Measurements from ENCODE around the gene LRMDA.

LRMDA gene

GRCh38 chr10:75836064-75836463 lies 404.6 kb downstream of the LRMDA start:
- no peak for DNase-seq (ENCODE audit: low read depth)

GRCh38 chr10:75838486-75838885 lies 407.1 kb downstream of the LRMDA start:
- no peak for DNase-seq (ENCODE audit: low read depth)

GRCh38 chr10:75839020-75839419 lies 407.6 kb downstream of the LRMDA start:
- no peak for DNase-seq (ENCODE audit: low read depth)

- no peak for DNase-seq (ENCODE audit: low read depth)
Observed at GRCh38 chr10:75841266-75841665, 409.8 kb downstream of the LRMDA start.

- no peak for DNase-seq (ENCODE audit: low read depth)
Observed at GRCh38 chr10:75845176-75845947, 413.9 kb downstream of the LRMDA start.

GRCh38 chr10:75847477-75847876 lies 416.1 kb downstream of the LRMDA start:
- DNase-seq (ENCODE audit: low read depth): no peak

- DNase-seq (ENCODE audit: low read depth): no peak
Observed at GRCh38 chr10:75851580-75852345, 420.3 kb downstream of the LRMDA start.

- DNase-seq (ENCODE audit: low read depth): peak; percentile 6
Observed at GRCh38 chr10:75852851-75853484, 421.5 kb downstream of the LRMDA start.

GRCh38 chr10:75857269-75857846 lies 425.9 kb downstream of the LRMDA start:
- DNase-seq (ENCODE audit: low read depth): no peak

- no peak for DNase-seq (ENCODE audit: low read depth)
Observed at GRCh38 chr10:75857896-75858295, 426.5 kb downstream of the LRMDA start.

GRCh38 chr10:75858339-75858738 lies 426.9 kb downstream of the LRMDA start:
- DNase-seq (ENCODE audit: low read depth): no peak

GRCh38 chr10:75859141-75859540 lies 427.7 kb downstream of the LRMDA start:
- DNase-seq (ENCODE audit: low read depth): no peak

- no peak for DNase-seq (ENCODE audit: low read depth)
Observed at GRCh38 chr10:75860009-75860408, 428.6 kb downstream of the LRMDA start.

GRCh38 chr10:75861582-75861981 lies 430.2 kb downstream of the LRMDA start:
- no peak for DNase-seq (ENCODE audit: low read depth)

- no peak for DNase-seq (ENCODE audit: low read depth)
Observed at GRCh38 chr10:75862935-75863334, 431.5 kb downstream of the LRMDA start.

- no peak for DNase-seq (ENCODE audit: low read depth)
Observed at GRCh38 chr10:75864717-75865116, 433.3 kb downstream of the LRMDA start.

- DNase-seq (ENCODE audit: low read depth): no peak
Observed at GRCh38 chr10:75865413-75866299, 434.2 kb downstream of the LRMDA start.

GRCh38 chr10:75866300-75866625 lies 434.8 kb downstream of the LRMDA start:
- no peak for DNase-seq (ENCODE audit: low read depth)

- DNase-seq (ENCODE audit: low read depth): no peak
Observed at GRCh38 chr10:75866731-75867130, 435.3 kb downstream of the LRMDA start.

GRCh38 chr10:75868574-75868973 lies 437.1 kb downstream of the LRMDA start:
- DNase-seq (ENCODE audit: low read depth): no peak

- no peak for DNase-seq (ENCODE audit: low read depth)
Observed at GRCh38 chr10:75870039-75870645, 438.7 kb downstream of the LRMDA start.

Measured in ELR (cell line).